IMR-90 (cell line): ENCODE results near the gene SAMD8. TPM values are rescaled to one million over a fixed set of nuclear protein-coding genes. Genes with fewer than 3 reads are reported as not detected.

Experiments used
- ATAC-seq: fragments of 200-7000 bp; cut with Tn5 transposase; 2 replicates; pipeline ENCODE4 v1.9.1; 2020; ENCODE audit warnings: low read depth, mild to moderate bottlenecking, moderate library complexity
- BruUV-seq: library from RNA; stranded (reverse); fragments of 400-500 nt; replicated peaks from 2 replicates; lab custom pipeline; 2021; lab: Mats Ljungman, UMichigan
- CTCF ChIA-PET: fragments of 300-600 bp; formaldehyde crosslinking; extraction: SDS; loops from one replicate; lab custom pipeline; 2021; ENCODE audit warnings: antibody characterized with exemption; lab: Yijun Ruan, JAX
- POLR2A ChIA-PET: fragments of 300-600 bp; sonication (Branson Sonifier 250); formaldehyde crosslinking; loops from one replicate; lab custom pipeline; 2022; ENCODE audit warnings: antibody characterized with exemption; ENCODE audit not compliant: unreplicated experiment; lab: Charles Lee
- DNase-seq: peaks from one replicate; pipeline ENCODE4 v3.0.0; 2013
- H2AFZ ChIP-seq: replicated peaks from 2 replicates; pipeline ENCODE3; 2013; ENCODE audit warnings: low read length, mild to moderate bottlenecking; ENCODE audit not compliant: poor library complexity
- H2AK5ac ChIP-seq: 2 replicates; pipeline ENCODE4 v1.6.1; 2013; ENCODE audit warnings: low read depth, low read length, inconsistent platforms
- H2AK9ac ChIP-seq: replicated peaks from 2 replicates; pipeline ENCODE3; 2013; ENCODE audit warnings: mild to moderate bottlenecking, low read depth, low read length, moderate library complexity; ENCODE audit not compliant: poor library complexity
- H2BK120ac ChIP-seq: 2 replicates; pipeline ENCODE4 v1.6.1; 2013; ENCODE audit warnings: low read depth, low read length, inconsistent platforms
- H2BK15ac ChIP-seq: 3 replicates; pipeline ENCODE4 v1.6.1; 2013; ENCODE audit warnings: low read depth, low read length, inconsistent platforms
- H2BK20ac ChIP-seq: 2 replicates; pipeline ENCODE4 v1.6.1; 2013; ENCODE audit warnings: low read depth, mild to moderate bottlenecking, inconsistent platforms, low read length, moderate library complexity
- H2BK5ac ChIP-seq: 2 replicates; pipeline ENCODE4 v1.6.1; 2013; ENCODE audit warnings: mild to moderate bottlenecking, low read depth, low read length, inconsistent platforms; ENCODE audit not compliant: poor library complexity, severe bottlenecking
- H3K14ac ChIP-seq: replicated peaks from 2 replicates; pipeline ENCODE4 v1.6.1; 2013; ENCODE audit warnings: low read depth, low read length, inconsistent platforms
- H3K18ac ChIP-seq: 2 replicates; pipeline ENCODE4 v1.6.1; 2013; ENCODE audit warnings: low read depth, low read length, control low read depth
- H3K23ac ChIP-seq: 2 replicates; pipeline ENCODE4 v1.6.1; 2013; ENCODE audit warnings: low read depth, low read length, inconsistent platforms
- H3K27ac ChIP-seq: 2 replicates; pipeline ENCODE4 v1.5.1; 2013; ENCODE audit warnings: mild to moderate bottlenecking, control low read depth, low read length; ENCODE audit not compliant: insufficient read depth
- H3K27me3 ChIP-seq: 2 replicates; pipeline ENCODE4 v1.6.1; 2013; ENCODE audit warnings: low read length; ENCODE audit not compliant: control insufficient read depth, insufficient read depth
- H3K36me3 ChIP-seq: 2 replicates; pipeline ENCODE4 v1.6.1; 2013; ENCODE audit warnings: low read length, mixed read lengths; ENCODE audit not compliant: control insufficient read depth, insufficient read depth
- H3K4ac ChIP-seq: 2 replicates; pipeline ENCODE4 v1.6.1; 2013; ENCODE audit warnings: low read depth, low read length, inconsistent platforms
- H3K4me1 ChIP-seq: 2 replicates; pipeline ENCODE4 v1.6.1; 2013; ENCODE audit warnings: low read length, mixed read lengths; ENCODE audit not compliant: control insufficient read depth, insufficient read depth
- H3K4me2 ChIP-seq: 2 replicates; pipeline ENCODE4 v1.6.1; 2013; ENCODE audit warnings: low read depth, mild to moderate bottlenecking, control low read depth, low read length, moderate library complexity
- H3K4me3 ChIP-seq: 2 replicates; pipeline ENCODE4 v1.5.1; 2013; ENCODE audit warnings: low read depth, mild to moderate bottlenecking, control low read depth, low read length, moderate library complexity; ENCODE audit not compliant: insufficient read depth
- H3K56ac ChIP-seq: 2 replicates; pipeline ENCODE4 v1.6.1; 2013; ENCODE audit warnings: low read length, inconsistent platforms; ENCODE audit not compliant: insufficient read depth; ENCODE audit errors: extremely low read depth
- H3K79me1 ChIP-seq, 2 experiments: 2 replicates each; pipeline ENCODE4 v1.6.1; 2013; ENCODE audit warnings: low read length in 2 of 2, inconsistent platforms in 1 of 2, low read depth in 1 of 2
- H3K9ac ChIP-seq: 2 replicates; pipeline ENCODE4 v1.6.1; 2013; ENCODE audit warnings: low read depth, low read length, control low read depth
- H3K9me1 ChIP-seq: 2 replicates; pipeline ENCODE4 v1.6.1; 2013; ENCODE audit warnings: low read length, inconsistent platforms; ENCODE audit not compliant: insufficient read depth
- H3K9me3 ChIP-seq: 2 replicates; pipeline ENCODE4 v1.6.1; 2013; ENCODE audit warnings: low read length; ENCODE audit not compliant: control insufficient read depth, insufficient read depth
- H4K20me1 ChIP-seq: 2 replicates; pipeline ENCODE4 v1.6.1; 2013; ENCODE audit warnings: low read length, inconsistent platforms; ENCODE audit not compliant: insufficient read depth
- H4K5ac ChIP-seq: 2 replicates; pipeline ENCODE4 v1.6.1; 2013; ENCODE audit warnings: mild to moderate bottlenecking, low read depth, low read length, control low read depth
- H4K8ac ChIP-seq, 2 experiments: 2 replicates each; pipeline ENCODE4 v1.6.1; 2013; ENCODE audit warnings: low read depth in 2 of 2, low read length in 2 of 2, control low read depth in 1 of 2, inconsistent platforms in 1 of 2
- H4K91ac ChIP-seq: 2 replicates; pipeline ENCODE4 v1.6.1; 2013; ENCODE audit warnings: low read depth, low read length, inconsistent platforms; ENCODE audit not compliant: insufficient read depth
- CTCF ChIP-seq: conservative IDR thresholded peaks from 2 replicates; pipeline ENCODE4 v1.5.1; 2012; ENCODE audit warnings: mild to moderate bottlenecking, low read depth, low read length, improper control_type of control experiment
- MAZ ChIP-seq: IDR thresholded peaks from 2 replicates; pipeline ENCODE4 v1.6.1; 2012; ENCODE audit warnings: low read depth, mild to moderate bottlenecking, low read length, improper control_type of control experiment, moderate library complexity, borderline replicate concordance
- RFX5 ChIP-seq: IDR thresholded peaks from 2 replicates; pipeline ENCODE4 v1.8.0; 2012; ENCODE audit warnings: low read depth, mild to moderate bottlenecking, low read length, moderate library complexity
- WGBS, 2 experiments: methylation state at CpG; one replicate each; pipeline versions ENCODE4 v1.1.5 to v1.1.7; 2013; ENCODE audit warnings: missing lambda C conversion rate in 2 of 2; ENCODE audit not compliant: insufficient read length in 1 of 2; ENCODE audit errors: extremely low coverage in 2 of 2; 5-methylcytosine and 5-hydroxymethylcytosine counted together
- dilution Hi-C: fragments of 300-500 bp; cut with HindIII; formaldehyde crosslinking; loops from one replicate; pipeline ENCODE4 v1.14.3; 2018; ENCODE audit warnings: low sequenced_read_pairs; ENCODE audit not compliant: unreplicated experiment
- in situ Hi-C: fragments of 300-500 bp; cut with MboI; formaldehyde crosslinking; loops from 3 replicates; pipeline ENCODE4 v1.14.3; 2019; ENCODE audit warnings: low sequenced_read_pairs, inconsistent platforms, mixed read lengths
- intact Hi-C: fragments of 100-400 bp; cut with micrococcal nuclease; formaldehyde crosslinking; loops from 2 replicates; pipeline ENCODE4 v1.10.0; 2022
- polyA plus RNA-seq, 3 experiments: library from polyadenylated mRNA; depleted of rRNA; stranded (reverse); fragments of >200 nt; gene quantifications; 2 replicates each; pipeline ENCODE4 v1.2.3, GENCODE V29; 2012; ENCODE audit warnings: low replicate concordance in 1 of 3
- total RNA-seq: library from RNA; depleted of rRNA; stranded (reverse); fragments of >200 nt; gene quantifications from 2 replicates; pipeline ENCODE4 v1.2.3, GENCODE V29; 2012

The SAMD8 gene
- total and polyA plus RNA-seq, 2 of the 4 experiments (the other 2 are of a cell fraction): 10.1 to 28.7 TPM

DNA sequence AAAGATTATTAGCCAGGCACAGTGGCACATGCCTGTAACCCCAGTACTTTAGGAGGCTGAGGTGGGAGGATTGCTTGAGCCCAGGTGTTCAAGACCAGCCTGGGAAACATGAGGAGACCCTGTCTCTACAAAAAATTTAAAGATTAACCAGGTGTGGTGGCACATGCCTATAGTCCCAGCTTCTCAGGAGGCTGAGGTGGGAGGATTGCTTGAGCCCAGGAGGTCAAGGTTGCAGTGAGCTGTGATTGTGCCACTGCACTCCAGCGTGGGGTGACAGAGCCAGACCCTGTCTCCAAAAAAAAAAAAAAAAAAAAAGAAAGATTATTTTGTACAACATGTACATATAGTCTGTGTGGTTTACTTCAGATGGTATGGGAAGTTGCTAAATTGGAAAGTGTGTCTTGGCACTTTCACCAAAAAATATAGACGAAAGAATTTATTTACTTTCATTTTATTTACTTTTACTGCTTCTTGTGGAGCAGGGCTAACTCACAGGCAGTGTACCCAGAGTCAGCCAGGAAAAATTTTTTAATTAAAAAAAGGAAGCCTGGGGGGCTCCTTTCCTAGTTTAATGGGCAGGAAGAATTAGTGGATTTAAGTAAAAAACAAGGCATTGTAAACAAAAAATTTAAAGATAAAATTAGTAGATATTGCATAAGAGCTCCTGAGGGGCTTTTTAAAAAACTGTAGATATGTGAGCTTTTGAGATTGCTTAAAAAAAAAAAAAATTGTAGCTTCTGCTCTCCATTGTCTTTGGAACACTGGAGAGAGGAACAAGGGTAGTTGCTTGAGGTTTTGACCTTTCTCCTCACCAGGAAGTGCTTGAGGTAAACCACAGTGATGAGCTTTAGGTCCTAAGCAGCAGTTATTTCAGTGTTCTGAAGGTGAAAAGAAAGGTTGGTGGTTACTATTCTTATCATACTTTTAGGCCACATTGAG, 54.5 kb downstream of the SAMD8 start (continued):
- TF ChIP-seq CTCF: no peak

DNA sequence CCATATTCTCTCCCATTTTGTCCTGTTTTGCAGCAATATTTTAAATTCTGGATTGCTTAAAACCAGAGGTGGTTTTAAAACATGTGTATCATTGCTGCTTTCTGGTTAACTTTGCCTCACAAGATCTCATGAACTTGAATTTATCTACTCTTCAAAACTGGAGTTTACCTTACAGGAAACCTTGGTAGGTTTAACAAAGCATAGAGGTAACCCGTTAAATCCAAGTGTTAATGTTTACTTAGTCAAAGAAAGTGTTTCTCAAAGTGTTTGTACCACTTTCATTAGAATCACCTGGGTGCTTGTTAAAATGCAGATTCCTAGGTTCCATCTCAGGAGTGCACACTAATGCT, 55.1 kb downstream of the SAMD8 start:
- Histone ChIP-seq H3K18ac (no peak overlapping the region), H3K9me1 (peaks cover 5% of the 10 kb centered on the region; the same call in 1 of the 2 replicates), H3K56ac (no peak overlapping the region), H3K4me2 (no peak overlapping the region), H4K5ac (no peak overlapping the region), H3K4me1 (peaks cover 2% of the 10 kb centered on the region; the same call in 1 of the 2 replicates), H3K9me3 (no peaks in the 10 kb centered on the region), H3K4ac (no peak overlapping the region), H2AK5ac (no peak overlapping the region), H2BK5ac (no peak overlapping the region), H3K27ac (no peak overlapping the region), H4K91ac (no peak overlapping the region), H4K8ac (no peak overlapping the region), H3K9ac (no peak overlapping the region), H2BK120ac (no peak overlapping the region), H2AK9ac (no peak overlapping the region), H2BK20ac (no peak overlapping the region), H3K36me3 (peaks cover 19% of the 10 kb centered on the region), H2AFZ (no peak overlapping the region), H3K14ac (no peak overlapping the region), H3K4me3 (no peak overlapping the region), H2BK15ac (no peak overlapping the region), H4K20me1 (no peaks in the 10 kb centered on the region), H3K23ac (no peak overlapping the region), H3K27me3 (no peaks in the 10 kb centered on the region), H3K79me1 (peaks cover 0 to 43% of the 10 kb centered on the region in 2 experiments; a peak in 3 of 4 replicates)
- in situ Hi-C loops (no loop called here), intact Hi-C loops (no loop called here), dilution Hi-C loops (no loop called here)
- ChIA-PET POLR2A (no interaction called here), CTCF (no interaction called here)
- DNase-seq (no peak), ATAC-seq (no peak)
- WGBS, 2 experiments: no CpG with 5 or more reads among the region's 1 CpG
- TF ChIP-seq MAZ (no peak), RFX5 (no peak)
- no TSS peak for BruUV-seq
